ENCODE results near the gene PTN.

The PTN gene

DNA sequence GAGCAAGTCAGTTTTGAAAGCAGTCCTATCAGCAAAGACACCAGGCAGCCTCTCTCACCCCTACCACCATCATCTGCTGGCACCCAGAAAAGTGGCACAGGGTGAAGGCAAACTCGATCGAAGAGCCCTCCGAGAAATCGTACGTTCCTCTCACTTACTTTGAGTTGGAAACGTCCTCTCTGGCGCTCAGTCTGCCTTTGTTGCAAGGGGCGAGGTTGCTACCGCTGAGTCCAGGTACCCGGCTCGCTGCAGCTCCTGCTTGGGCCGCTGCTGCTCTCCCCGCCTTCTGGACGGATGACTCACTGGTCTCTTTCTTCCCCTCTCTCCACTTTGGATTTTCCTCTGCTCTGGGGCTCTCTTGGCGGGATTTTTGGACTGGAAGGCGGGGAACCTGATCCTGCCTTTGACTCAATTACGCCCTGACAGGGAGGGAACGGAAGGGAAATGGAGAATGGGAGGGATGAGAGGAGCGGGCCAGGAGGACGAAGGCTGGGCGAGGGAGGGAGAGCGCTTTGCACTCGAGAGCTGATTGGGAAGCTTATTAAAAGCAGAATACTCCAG, at the start of gene PTN:
PTN (minus strand) TSS at position 453 of the 561 bp plus-strand sequence. CDS start 88,760 bp downstream, outside the sequence.
- peak; percentile 58 for DNase-seq (ENCODE audit: low spot score)

DNA sequence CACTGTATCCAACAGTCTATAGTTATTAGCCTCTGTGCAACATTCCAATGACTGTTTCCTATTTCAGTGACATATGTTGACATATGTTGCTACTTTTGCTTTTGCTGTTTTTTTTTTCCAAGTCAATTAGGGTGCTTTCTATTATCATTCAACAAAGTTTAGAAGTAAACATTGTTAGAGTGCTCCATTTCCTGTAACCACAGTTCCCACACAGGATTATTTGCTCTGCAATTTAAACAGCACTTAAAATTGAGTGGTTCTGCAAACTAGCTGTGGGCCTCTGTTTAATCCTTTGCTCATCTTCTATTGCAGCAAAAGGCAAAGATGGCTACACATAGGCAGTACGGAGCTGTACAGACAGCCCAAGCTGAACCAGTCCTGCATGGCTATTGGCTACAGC, 46.5 kb upstream of the PTN start:
- DNase-seq (ENCODE audit: low spot score) = no peak

GRCh38 chr7:137388916-137389315, 45.4 kb upstream of the PTN start:
- DNase-seq (ENCODE audit: low spot score) = no peak

DNA sequence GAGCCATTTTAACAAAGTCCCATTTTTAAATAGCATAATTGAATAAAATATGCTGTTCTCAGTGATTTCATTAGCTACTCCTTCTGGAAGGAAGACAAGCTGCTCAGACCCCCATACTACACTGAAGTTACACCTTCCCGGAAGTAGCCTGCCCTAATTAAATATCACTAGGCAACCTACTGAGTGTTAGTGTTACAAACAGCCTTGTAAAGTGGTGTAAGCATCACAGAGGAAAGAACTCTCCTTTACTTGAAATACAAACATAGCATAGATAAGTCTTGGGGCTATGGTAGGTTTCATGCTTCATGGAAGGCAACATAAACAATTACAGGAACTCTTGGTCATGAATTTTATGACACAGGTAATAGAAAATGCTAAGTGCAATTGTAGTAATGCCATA, 43.4 kb upstream of the PTN start:
- no peak for DNase-seq (ENCODE audit: low spot score)

GRCh38 chr7:137381045-137381444, 37.5 kb upstream of the PTN start:
- DNase-seq (ENCODE audit: low spot score) = no peak

GRCh38 chr7:137373507-137373906, 30.0 kb upstream of the PTN start:
- no peak for DNase-seq (ENCODE audit: low spot score)

- DNase-seq (ENCODE audit: low spot score) = no peak
Measured at GRCh38 chr7:137371616-137372015, 28.1 kb upstream of the PTN start.

DNA sequence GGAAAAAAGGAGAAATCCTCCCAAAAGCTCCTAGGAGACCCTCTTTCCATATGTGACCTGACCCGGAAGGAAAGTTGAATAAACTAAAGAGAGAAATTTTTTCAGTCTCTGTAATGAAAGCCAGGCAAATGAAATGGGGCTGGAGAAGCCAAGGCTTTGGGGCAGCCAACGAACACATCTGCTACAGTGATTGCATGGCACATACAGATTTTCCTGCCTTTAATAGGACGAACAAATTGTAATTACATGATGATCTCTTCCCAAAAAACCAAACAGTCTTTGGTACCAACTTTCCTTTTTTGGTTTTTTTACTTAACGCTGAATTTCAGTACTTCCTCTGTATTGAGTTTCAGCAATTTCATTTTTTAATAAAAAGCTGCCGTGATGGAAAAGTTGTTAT, 23.5 kb upstream of the PTN start:
- DNase-seq (ENCODE audit: low spot score) = no peak

- DNase-seq (ENCODE audit: low spot score) = no peak
Measured at GRCh38 chr7:137363683-137364082, 20.1 kb upstream of the PTN start.

DNA sequence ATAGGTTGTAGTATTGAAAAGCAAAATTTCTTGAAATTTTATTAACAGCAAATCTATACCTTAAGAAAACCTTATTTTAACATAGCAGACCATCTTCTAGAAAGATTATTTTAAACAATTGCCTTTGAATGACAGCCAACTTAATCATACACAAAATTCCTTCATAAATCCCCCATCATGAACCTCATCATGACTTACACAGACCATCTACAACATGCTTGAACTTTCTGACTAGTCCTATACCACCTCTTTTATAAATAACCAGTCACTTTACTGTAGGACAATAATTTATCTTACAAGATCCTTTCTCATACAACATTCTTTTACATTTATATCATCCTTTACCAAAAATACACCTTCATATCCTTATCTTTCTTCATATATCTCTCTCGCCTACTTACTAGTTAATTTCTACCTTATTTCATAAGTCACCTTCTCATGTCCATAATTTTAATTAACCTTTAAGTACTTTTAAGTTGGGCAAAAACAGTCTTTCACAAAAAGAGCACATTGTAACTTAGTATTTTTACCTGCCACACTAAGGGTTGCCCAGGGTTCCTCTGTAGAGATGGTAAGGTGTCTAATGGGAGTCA, 16.6 kb upstream of the PTN start:
- no peak for DNase-seq (ENCODE audit: low spot score)

DNA sequence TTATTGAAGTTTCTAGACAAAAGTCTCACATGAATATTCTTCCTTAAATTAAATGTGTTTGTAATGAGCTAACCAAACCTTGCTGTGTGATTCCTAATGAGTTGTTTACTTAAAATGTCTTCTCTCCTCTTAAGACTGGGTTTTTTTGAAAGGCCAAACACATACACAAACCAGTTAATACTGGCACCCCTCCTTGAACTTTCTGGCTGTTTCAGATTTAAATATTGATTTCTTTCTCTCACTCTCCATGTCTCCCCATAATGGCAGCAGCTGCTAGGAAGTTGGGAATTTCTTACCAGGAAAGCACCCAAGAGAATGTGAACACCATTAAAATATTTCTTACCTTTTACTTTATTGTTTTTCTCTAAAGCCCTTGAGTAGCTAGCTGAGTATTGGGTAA, 11.4 kb upstream of the PTN start:
- DNase-seq (ENCODE audit: low spot score) = no peak

GRCh38 chr7:137354396-137354795, 10.9 kb upstream of the PTN start:
- DNase-seq (ENCODE audit: low spot score) = no peak

GRCh38 chr7:137351941-137352340, 8.4 kb upstream of the PTN start:
- no peak for DNase-seq (ENCODE audit: low spot score)

GRCh38 chr7:137345799-137346449, 2.4 kb upstream of the PTN start:
- no peak for DNase-seq (ENCODE audit: low spot score)

- DNase-seq (ENCODE audit: low spot score) = no peak
Measured at GRCh38 chr7:137342828-137343261, 688 bp downstream of the PTN start.

DNA sequence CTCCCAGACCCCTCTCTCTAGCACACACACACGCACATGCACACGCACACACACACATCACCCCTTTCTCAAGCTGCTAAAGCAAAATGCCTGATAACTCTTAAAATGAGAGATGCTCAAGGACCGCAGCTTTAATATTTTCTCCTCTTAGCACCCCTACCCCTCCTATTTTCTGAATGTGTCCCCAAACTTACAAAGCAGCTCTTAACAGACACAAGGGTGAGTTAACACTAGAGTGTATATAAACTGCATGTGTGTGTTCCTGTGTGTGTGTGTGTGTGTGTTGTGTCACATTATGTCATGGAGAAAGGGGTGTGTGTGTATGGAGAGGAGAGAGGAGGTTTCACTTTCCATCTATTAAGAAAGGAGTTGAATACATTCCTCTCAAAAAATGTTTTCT, 1.3 kb downstream of the PTN start:
- DNase-seq (ENCODE audit: low spot score) = no peak

DNA sequence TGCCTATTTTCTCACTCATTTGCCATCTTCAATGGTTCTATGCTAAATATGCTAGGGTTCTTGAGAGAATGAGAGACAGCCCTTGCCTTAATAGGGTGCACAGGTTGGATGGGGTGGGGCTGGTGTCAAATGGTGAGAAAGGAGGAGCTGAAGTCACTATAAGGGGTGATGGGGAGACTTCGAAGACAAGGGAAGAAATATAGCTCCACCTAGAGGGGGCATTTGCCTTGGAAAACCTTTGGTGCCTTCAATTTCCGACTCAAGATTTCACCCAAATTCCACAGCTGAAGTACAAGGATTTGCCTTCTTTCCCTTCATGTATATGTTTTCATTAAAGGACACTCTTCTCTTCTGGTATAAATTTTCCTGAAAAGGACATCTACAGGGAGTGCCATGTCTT, 5.6 kb downstream of the PTN start:
- no peak for DNase-seq (ENCODE audit: low spot score)

GRCh38 chr7:137335814-137336213, 7.7 kb downstream of the PTN start:
- DNase-seq (ENCODE audit: low spot score) = peak; percentile 59

DNA sequence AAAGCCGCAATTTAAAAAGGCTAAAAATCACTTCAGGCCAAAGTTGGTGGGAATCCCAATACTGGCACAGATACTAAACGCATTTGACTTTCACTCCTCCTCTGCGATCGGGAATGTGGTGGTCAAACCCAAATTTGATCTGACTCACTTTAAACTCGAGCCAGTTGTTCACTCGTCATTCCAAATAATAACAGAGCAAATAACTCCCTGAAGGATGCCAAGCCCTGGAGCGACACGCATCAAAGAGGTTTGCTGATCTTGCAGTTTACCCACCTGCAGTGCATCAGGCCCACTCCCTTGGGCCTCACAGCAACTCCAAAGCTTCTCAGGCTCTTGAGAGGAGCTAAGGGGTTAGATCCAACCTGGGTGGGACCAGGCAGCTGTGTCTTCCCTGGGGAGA, 12.2 kb downstream of the PTN start:
- peak; percentile 59 for DNase-seq (ENCODE audit: low spot score)

DNA sequence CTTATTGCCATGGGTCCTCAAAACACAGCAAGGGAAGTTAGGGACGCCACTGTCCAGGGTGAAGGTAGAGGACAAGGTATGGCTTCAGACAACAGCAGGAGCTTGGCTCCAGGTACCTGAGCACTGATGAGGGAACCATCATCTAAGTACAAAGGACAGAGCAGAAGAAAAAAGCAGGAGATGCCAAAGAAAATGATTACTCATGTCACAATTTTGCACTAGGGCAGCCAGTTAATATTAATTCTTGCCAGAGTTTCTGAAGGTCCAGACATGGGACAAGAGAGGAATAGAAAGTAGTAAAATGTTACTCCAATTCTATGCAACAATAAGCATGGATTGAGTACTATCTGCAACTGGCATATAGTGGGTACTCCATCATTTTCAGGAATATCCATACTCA, 14.1 kb downstream of the PTN start:
- DNase-seq (ENCODE audit: low spot score) = no peak

DNA sequence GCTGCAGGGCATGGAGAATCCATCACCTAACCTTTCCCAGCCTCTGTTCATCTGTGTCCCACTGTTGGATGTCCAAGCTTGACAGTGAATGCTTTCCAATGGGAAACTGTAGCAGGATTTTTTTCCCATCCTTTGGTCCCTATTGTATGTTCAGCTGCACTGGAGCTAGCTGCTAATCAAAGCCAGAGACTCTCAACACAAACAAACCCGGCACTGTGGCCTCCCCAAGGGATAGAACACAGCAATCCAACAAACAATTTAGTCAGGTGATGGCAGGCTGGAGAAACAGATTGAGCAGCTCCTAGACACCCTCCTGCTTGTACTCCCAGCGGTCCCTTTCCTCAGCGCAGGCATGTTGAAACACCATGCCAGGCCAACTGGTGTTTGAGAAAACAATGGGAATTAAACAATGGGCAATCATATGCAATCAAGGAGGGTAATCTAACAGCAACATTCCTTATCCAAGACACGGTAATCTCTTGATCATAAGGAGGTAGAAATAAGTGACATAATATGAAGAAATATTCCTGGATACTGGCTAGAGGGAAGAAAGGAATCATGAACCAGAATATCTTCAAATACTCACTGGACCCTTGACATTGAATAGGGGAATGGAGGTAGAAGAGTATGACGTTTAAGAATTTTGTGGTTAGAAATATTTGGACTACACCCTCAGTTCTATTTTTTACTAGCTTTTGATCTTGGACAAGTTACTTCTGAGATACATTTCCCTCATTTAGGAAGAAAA, 15.0 kb downstream of the PTN start:
- no peak for DNase-seq (ENCODE audit: low spot score)

DNA sequence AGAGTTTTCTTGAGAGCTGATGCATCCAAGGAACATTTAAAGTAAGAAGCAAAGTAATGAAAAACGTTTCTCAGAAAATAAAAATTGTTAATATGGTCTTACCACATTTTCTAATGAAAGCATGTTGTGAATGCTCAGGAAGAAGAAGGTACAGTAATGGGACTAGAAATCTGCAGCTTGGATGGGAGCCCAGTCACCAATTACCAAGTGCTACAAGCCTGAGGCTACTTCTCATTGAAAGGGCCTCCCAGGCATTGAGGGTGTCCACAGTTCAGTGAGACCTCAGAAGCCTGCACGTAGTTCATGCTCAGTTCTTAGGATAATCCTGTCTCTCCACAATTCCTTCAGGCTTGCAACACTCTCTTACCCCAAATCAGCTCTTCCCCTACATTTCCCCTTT, 17.6 kb downstream of the PTN start:
- no peak for DNase-seq (ENCODE audit: low spot score)
